ENCODE measurements around the gene RNF224. TPM values are rescaled to one million over a fixed set of nuclear protein-coding genes. Genes with fewer than 3 reads are reported as not detected.
A peak's percentile ranks its signal among the peaks of the same experiment; 100 is the strongest.

Gene RNF224
- total and polyA plus RNA-seq, 2 experiments from 2014 or later = 0.63 TPM; not detected in 1

DNA sequence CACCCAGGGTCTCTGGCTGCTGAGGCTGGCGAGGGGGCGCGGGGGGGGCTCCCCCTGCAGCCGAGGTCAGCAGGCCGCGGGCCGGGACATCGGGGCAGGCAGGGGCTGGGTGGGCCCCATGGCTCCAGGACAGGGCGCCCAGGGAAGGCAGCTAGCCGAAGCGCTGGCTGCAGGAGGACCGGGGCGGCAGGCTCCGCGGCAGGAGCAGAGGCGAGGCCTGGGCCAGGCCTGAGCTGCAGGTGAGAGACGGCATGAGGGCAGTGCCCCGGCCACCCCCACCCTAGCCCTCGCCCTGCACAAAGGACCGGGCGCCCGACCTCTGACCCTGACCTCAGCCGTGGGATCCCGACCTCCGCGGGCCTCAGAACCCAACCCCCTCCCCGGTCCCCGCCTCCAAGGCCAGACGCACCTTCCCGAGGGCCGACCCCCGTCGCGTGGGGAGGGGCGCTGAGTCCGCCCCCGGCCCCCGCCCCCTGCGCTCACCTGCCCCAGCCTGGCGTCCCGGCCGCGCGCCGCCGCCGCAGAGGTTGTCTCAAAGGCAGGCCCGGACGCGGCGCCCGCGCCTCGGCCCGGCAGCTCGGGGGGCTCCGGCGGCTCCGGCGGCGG lies 5.7 kb upstream of the RNF224 start (continued):
- TF ChIP-seq, protein P1, sequence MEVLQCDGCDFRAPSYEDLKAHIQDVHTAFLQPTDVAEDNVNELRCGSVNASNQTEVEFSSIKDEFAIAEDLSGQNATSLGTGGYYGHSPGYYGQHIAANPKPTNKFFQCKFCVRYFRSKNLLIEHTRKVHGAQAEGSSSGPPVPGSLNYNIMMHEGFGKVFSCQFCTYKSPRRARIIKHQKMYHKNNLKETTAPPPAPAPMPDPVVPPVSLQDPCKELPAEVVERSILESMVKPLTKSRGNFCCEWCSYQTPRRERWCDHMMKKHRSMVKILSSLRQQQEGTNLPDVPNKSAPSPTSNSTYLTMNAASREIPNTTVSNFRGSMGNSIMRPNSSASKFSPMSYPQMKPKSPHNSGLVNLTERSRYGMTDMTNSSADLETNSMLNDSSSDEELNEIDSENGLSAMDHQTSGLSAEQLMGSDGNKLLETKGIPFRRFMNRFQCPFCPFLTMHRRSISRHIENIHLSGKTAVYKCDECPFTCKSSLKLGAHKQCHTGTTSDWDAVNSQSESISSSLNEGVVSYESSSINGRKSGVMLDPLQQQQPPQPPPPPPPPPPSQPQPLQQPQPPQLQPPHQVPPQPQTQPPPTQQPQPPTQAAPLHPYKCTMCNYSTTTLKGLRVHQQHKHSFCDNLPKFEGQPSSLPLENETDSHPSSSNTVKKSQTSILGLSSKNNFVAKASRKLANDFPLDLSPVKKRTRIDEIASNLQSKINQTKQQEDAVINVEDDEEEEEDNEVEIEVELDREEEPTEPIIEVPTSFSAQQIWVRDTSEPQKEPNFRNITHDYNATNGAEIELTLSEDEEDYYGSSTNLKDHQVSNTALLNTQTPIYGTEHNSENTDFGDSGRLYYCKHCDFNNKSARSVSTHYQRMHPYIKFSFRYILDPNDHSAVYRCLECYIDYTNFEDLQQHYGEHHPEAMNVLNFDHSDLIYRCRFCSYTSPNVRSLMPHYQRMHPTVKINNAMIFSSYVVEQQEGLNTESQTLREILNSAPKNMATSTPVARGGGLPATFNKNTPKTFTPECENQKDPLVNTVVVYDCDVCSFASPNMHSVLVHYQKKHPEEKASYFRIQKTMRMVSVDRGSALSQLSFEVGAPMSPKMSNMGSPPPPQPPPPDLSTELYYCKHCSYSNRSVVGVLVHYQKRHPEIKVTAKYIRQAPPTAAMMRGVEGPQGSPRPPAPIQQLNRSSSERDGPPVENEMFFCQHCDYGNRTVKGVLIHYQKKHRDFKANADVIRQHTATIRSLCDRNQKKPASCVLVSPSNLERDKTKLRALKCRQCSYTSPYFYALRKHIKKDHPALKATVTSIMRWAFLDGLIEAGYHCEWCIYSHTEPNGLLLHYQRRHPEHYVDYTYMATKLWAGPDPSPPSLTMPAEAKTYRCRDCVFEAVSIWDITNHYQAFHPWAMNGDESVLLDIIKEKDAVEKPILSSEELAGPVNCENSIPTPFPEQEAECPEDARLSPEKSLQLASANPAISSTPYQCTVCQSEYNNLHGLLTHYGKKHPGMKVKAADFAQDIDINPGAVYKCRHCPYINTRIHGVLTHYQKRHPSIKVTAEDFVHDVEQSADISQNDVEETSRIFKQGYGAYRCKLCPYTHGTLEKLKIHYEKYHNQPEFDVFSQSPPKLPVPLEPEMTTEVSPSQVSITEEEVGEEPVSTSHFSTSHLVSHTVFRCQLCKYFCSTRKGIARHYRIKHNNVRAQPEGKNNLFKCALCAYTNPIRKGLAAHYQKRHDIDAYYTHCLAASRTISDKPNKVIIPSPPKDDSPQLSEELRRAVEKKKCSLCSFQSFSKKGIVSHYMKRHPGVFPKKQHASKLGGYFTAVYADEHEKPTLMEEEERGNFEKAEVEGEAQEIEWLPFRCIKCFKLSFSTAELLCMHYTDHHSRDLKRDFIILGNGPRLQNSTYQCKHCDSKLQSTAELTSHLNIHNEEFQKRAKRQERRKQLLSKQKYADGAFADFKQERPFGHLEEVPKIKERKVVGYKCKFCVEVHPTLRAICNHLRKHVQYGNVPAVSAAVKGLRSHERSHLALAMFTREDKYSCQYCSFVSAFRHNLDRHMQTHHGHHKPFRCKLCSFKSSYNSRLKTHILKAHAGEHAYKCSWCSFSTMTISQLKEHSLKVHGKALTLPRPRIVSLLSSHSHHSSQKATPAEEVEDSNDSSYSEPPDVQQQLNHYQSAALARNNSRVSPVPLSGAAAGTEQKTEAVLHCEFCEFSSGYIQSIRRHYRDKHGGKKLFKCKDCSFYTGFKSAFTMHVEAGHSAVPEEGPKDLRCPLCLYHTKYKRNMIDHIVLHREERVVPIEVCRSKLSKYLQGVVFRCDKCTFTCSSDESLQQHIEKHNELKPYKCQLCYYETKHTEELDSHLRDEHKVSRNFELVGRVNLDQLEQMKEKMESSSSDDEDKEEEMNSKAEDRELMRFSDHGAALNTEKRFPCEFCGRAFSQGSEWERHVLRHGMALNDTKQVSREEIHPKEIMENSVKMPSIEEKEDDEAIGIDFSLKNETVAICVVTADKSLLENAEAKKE (CRISPR knock-in tag; IDR thresholded peaks at IDR 0.05) = no peak
- TF ChIP-seq NANOG (IDR thresholded peaks at IDR 0.05; ENCODE audit: borderline replicate concordance) = no peak
- no peak for TF ChIP-seq ZNF114 (CRISPR knock-in tag; IDR thresholded peaks at IDR 0.05)
- no peak for TF ChIP-seq ZNF331 (CRISPR knock-in tag; IDR thresholded peaks at IDR 0.05; ENCODE audit: low read depth)
- no peak for TF ChIP-seq CREB1 (CRISPR knock-in tag; IDR thresholded peaks at IDR 0.05; ENCODE audit: low read depth)

DNA sequence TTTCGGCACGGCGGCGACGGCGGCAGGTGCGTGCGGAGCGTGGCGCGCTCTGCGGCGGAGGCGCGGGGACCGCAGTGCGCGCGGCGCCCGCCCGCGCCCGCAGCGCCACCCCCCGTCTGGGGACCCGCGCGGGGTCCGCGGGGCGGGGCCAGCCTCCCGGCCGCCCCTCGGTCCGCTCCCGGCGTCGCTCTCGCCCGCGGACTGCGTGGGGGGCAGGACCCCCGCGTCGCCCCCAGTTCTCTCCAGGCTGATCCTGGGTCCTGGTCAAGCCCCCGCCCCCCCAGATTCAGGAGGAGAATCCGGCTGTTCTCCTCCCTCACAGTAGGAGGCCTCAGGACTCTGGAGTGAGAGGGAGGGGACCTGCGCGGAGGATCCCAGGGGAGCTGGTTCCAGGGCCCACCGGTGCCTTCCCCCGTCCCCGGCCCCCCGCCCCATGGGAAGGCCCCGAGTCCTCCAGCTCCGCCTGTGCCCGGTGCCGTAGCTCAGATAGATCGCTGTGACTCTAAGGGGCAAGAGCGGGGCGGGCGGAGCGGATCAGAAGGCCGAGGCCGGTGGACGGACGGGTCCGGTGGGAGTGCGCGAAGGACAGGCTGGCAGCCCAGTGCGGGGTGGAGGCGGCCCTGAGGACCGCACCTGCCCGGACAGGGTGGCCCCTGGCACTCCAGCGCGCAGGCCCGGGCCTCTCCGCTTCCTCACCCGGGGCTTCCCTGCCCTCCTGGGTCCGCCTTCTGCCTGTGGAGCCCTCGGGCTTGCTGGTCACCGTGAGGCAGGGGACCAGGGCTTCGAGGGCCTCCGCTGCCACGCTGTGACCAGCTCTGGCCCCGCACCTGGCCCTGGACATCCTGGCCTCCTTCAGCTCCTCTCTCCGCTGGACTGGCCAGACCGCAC lies 4.9 kb upstream of the RNF224 start, which contains the start of gene RNF208:
Gene RNF208 (minus strand): TSS at position 51 of the 888 bp plus-strand sequence. CDS start 1,028 bp downstream, outside the sequence.
- H3K27me3 ChIP-seq (ENCODE audit: insufficient read depth) = peaks cover 9% of the 10 kb centered on the region; the same call in 1 of the 2 replicates
- H3K79me2 ChIP-seq (replicated peaks; ENCODE audit: insufficient read depth) = no peaks in the 10 kb centered on the region
- peak within 1 kb of the TSS; percentile 85 for H3K4me2 ChIP-seq
- H3K36me3 ChIP-seq (ENCODE audit: insufficient read depth) = no peaks in the 10 kb centered on the region
- H3K27ac ChIP-seq (ENCODE audit: low read depth) = no peak within 1 kb of the TSS
- Mint-ChIP-seq H3K4me1 (peaks cover 2% of the 10 kb centered on the region; the same call in 2 of the 3 replicates), H3K36me3 (ENCODE audit: low read depth) (no peaks in the 10 kb centered on the region), H3K27ac (no peak within 1 kb of the TSS), H3K9me3 (no peaks in the 10 kb centered on the region), H3K27me3 (ENCODE audit: insufficient read depth, low read depth, poor library complexity) (peaks cover under 1% of the 10 kb centered on the region), H3K4me3 (peak within 1 kb of the TSS; percentile 70)
- H3K9me2 ChIP-seq (ENCODE audit: insufficient read depth) = no peaks in the 10 kb centered on the region
- DNase-seq (ENCODE audit: low spot score) (peak; percentile 50), ATAC-seq (peak; percentile 6)
- H4K20me1 ChIP-seq (replicated peaks; ENCODE audit: insufficient read depth) = no peaks in the 10 kb centered on the region
- no peak within 1 kb of the TSS; the same call in 1 of the 2 replicates for H2AFZ ChIP-seq
- 0 out of 2 replicates have a peak, but pooled peaks cover 9% of the 10 kb centered on the region for H3F3A ChIP-seq (replicated peaks; ENCODE audit: low read depth)
- peaks cover 3% of the 10 kb centered on the region; the same call in 1 of the 2 replicates for H3K4me1 ChIP-seq (ENCODE audit: insufficient read depth)
- peak within 1 kb of the TSS; percentile 94 for H3K4me3 ChIP-seq
- TF ChIP-seq ZNF331 (CRISPR knock-in tag; IDR thresholded peaks at IDR 0.05; ENCODE audit: low read depth) (no peak), CREB1 (CRISPR knock-in tag; IDR thresholded peaks at IDR 0.05; ENCODE audit: low read depth) (no peak), JUNB (IDR thresholded peaks at IDR 0.05; ENCODE audit: unreplicated experiment) (no peak), EZH2phosphoT487 (IDR thresholded peaks at IDR 0.05; ENCODE audit: unreplicated experiment) (no peak), POLR2AphosphoS5 (IDR thresholded peaks at IDR 0.05; ENCODE audit: low read depth) (no peak; the same call in 1 of the 2 replicates)
- TF ChIP-seq, protein P2, sequence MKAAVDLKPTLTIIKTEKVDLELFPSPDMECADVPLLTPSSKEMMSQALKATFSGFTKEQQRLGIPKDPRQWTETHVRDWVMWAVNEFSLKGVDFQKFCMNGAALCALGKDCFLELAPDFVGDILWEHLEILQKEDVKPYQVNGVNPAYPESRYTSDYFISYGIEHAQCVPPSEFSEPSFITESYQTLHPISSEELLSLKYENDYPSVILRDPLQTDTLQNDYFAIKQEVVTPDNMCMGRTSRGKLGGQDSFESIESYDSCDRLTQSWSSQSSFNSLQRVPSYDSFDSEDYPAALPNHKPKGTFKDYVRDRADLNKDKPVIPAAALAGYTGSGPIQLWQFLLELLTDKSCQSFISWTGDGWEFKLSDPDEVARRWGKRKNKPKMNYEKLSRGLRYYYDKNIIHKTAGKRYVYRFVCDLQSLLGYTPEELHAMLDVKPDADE (IDR thresholded peaks at IDR 0.05) = no peak
